Right renal pelvis (tissue), 4 donors: Measurements from ENCODE around the gene NDE1. TPM values are rescaled to one million over a fixed set of nuclear protein-coding genes. Genes with fewer than 3 reads are reported as not detected.
"Not testable (repeated sequence)": the region's sequence is repeated elsewhere in the genome, so short reads cannot be mapped to it uniquely, and the experiment has no call there.

Experiments used
- DNase-seq, 4 donors: peaks; one replicate each; pipeline ENCODE4 v3.0.0-alpha.2; 2013; ENCODE audit warnings: low read depth in 4 of 4, low spot score in 3 of 4, missing footprints in 1 of 4
- polyA plus RNA-seq, 4 donors: library from polyadenylated mRNA; unstranded; fragments of 120-200 nt; gene quantifications; one replicate each; pipeline ENCODE4 v1.2.1, GENCODE V29; 2013; ENCODE audit not compliant: insufficient read length in 4 of 4

Gene NDE1
- polyA plus RNA-seq, 4 donors = 38.8 to 43.4 (median 40.5) TPM

DNA sequence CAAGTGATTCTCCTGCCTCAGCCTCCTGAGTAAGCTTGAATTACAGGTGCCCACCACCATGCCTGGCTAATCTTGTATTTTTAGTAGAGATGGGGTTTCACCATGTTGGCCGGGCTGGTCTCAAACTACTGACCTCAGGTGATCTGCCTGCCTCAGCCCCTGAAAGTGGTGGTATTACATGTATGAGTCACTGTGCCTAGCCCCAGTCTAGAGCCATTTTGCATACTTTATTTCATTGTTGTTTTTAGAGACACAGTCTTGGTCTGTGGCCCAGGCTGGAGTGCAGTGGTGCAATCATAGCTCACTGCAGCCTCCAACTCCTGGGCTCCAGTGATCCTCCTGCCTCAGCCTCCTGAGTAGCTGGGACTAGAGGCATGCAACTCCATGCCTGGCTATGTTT, 42.5 kb downstream of the NDE1 start:
- DNase-seq = not testable (repeated sequence)

DNA sequence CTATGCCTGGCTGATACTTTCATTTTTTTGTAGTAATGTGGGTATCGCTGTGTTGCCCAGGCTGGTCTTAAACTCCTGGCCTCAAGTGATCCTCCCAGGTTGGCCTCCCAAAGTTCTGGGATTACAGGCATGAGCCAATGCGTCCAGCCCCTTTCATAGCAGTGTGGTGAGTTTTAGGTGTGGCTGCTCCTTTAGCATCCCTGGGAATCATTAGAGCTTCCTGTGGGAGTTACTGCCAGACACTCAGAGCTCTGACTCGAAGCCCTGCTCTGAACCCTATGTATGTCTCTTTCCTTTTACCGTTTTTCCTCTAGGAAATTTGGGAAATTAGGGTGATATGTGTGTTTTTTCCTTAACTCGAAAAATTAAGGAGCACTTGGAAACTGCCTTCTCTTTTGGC, 44.5 kb downstream of the NDE1 start:
- DNase-seq = no peak

DNA sequence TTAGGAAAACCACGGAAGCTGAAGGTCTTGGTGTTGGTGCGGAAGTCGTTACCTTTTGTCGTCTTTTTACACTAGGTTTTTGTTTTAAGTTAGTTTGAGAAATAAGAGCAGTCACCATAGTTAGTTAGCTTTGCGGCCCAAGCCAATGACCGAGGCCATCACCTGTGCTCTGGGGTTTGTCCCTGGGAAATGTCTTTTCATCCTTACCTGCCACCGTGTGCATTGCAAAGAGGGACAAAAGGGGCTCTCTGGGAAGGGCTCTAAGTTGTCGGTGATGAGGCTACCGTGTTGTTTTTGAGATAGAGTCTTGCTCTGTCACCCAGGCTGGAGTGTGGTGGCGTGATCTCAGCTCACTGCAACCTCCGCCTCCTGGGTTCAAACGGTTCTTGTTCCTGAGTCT, 49.8 kb downstream of the NDE1 start:
- DNase-seq = no peak

DNA sequence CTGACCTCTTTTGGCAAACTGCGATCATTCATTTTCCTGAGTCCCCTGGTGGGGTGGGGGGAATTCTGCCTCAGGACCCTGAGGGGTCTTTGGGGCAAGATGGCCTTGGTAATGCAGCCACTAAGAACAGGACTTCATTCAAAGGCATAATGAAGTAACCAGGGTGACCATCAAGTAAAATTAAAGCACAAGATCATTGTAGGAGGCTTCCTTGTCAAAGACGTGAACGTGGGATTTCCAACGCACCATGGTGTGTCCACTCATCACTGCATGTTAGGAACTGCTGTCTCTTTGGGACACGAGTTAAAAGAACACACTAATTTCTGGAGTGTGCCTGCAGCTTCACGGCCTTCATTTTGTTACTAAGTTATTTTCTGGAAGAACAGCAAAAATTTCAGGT, 51.3 kb downstream of the NDE1 start:
- no peak for DNase-seq

DNA sequence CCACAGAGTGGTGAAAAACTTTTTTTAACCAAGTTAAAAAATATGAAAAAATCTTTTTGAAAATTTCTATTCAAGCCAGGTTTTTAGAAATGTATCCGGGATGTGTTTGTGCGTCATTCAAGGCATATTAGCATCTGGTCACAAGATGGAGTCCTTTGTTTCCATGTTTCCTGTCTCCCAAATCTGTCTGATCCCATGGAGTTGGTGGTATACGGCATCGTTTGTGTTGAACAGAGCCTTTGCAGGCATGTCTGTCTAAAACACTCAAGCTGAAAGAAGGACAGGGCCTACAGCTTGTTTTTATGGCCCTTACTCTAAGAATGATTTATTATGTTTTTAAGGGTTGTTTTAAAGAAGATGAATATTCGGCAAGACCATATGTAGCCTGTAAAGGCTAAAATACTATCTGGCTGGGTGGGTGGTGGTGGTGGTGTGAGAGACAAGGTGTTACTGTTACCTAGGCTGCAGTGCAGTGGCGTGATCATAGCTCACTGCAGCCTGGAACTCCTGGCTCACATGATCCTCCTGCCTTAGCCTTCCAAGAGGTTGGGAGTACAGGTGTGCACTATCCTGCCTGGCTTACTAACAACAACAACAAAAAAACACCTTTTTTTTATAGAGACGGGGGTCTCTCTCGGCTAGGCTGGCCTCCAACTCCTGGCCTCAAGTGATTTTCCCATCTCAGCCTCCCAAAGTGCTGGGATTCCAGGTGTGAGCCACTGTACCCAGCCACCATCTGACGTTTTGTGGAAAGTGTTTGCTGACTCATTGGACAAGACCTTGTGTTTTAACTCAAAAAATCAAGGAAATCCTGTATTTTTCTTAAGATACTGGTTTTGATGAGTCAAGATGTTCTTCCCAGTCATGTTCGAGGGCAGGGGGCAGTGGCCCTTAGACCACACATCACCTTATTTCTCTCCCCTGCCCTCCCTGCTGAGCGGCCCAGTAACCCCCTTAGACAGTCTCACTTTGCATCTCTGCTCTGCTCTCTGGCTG, 52.2 kb downstream of the NDE1 start:
- no peak for DNase-seq

DNA sequence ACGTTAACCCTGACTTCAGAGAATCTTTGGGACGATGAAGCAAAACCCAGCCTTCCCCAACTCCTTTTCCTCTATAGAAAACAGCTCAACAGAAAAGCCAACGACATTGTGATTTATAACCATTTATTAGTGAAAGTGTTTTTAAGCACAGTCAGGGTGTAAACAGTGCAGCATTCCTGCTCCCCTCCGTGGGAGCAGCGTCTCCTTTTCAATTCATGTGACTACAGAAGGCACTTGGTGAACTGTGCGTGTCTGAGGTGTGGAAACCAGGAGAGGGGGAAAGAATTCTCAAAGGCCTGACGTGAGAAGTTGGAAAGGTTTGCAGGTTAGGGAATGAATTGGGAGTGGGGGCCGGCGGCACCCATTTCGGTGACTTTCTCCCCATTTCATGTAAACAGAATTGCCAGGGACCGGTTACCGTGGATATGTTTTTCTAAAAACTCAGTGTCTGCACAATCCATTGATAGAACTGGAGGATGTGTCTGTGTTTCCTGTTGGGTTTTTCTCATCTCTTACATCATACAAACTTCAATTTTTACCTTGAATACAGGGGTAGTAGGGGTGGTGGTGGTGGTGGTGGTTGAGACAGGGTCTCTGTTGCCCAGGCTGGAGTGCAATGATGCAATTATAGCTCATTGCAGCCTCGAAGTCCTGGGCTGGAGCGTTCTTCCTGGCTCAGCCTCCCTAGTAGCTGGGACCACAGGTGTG, 53.1 kb downstream of the NDE1 start:
- no peak for DNase-seq

DNA sequence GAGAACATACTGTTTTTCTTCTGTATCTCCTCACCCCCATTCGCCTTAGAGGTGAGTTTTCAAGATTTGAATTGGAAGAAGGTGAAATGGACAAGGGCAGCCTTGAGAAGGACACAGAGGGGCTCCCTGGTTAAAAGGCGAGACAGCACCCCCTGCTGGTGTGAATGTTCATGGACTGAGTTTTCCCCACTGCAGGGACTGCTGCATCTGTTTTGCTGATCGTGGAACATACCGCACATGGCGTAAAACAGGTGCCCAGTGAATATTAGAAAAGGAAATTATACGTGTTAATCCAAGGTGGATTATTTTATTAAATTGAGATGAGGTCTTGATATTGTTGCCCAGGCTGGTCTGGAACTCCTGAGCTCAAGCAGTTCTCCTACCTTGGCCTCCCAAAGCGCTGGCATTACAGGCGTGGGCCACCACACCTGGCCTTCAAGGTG, 54.5 kb downstream of the NDE1 start:
- peak; percentile 37 to 56 (median 48) for DNase-seq

DNA sequence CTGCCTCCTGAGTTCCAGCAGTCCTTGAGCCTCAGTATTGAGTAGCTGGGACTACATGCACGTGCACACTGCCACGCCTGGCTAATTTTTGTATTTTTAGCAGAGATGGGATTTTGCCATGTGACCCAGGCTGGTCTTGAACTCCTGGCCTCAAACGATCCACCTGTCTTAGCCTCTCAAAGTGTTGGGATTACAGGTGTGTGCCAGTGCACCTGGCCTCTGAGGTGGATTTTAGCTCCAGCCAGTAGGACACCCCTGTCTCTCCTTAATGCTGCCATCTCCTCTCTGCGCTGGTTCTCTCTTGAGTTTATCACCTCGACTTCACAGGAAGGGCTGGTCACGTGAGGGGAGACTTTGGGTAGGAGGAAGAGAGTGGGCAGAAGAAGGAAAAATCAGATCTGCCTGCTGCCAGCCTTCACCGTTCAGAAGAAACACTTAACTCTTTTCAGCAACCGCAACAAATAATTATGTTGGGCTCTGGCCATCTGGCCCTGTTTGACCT, 55.1 kb downstream of the NDE1 start:
- no peak for DNase-seq

DNA sequence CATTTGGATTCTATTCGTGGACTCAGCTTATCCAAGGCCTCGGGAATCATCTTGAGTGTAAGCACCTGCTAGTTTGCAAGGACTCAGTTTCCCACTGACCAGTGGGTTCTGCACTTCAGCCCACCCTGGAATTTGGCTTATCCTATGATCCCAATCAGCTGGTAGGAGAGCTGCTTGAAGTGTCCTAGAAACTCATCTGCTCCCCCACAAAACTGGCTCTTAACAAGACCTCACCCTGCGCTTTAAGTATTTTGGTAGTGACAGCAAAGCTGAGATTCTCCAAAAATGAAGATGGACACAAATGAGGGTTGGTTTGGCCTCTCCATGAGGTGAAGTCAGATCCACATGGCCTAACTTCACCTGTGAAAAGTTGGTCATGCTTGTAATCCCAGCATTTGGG, 57.3 kb downstream of the NDE1 start:
- DNase-seq = no peak

DNA sequence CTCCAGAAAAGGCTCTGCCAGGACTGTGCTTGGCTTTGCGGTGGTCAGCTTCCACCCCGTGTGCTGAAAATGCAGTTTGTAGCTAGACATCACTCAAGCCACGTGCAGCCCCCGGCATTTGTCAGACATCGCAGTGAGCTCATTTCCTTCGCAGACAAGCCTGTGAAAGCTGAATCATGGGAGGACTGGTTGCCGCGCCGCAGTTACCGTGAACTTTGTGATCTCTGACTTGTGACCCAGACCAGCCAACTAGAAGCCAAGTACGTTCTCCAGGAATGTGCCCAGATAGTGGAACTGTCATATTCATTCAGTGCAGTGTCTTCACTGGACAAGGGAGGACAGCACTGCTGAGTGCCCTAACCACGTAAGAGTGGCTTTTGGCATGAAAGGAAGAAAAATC, 58.1 kb downstream of the NDE1 start:
- no peak for DNase-seq

DNA sequence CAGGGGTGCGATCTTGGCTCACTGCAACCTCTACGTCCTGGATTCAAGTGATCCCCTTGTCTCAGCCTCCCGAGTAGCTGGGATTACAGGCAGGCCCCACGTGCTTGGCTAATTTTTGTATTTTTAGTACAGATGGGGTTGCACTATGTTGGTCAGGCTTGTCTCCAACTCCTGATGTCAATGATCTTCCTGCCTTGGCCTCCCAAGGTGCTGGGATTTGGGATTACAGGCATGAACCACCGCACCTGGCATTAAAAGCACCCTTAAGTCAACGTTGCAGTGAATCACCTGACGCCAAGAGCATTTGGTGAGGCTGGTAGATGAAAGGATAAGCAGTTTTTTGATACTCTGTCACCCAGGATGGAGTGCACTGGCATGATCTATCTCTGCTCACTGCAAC, 59.0 kb downstream of the NDE1 start:
- no peak for DNase-seq

DNA sequence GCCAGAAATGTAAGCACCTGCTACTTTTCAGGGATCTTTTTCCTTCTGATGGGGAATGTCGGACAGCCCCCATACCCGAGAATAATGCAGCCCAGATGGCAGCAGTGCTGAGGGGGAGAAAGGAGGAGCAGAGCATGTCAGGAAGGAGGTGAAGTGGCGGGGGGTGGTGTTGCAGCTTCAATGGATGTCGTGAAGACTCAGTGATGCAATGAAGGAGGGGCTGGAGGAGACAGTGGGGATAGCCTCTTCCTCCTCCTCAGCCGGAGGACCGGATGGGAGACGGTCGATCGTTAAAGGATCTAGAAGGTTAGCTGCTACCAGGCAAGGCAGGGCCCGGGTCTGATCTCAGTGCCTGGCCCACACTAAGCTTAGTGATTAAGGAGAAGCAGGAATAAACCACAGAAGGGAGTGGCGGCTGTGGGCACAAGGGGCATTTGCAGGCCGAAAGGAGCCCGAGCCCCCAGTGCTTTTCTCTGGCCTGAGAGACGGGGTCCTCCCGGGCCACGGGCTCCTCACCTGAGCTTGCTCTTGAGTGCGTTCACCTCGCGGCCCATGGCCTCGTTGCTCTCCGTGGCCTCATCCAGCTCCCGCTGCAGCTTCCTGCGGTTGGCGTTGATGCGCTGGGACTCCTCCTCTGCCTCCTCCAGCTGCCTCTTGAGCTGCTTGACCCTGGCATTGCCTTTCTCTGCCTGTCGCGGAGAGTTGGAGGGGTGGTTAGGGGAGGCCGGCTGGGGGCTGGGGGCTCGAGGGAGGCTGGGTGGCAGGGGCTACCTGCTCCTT, 64.5 kb downstream of the NDE1 start:
- DNase-seq = no peak

DNA sequence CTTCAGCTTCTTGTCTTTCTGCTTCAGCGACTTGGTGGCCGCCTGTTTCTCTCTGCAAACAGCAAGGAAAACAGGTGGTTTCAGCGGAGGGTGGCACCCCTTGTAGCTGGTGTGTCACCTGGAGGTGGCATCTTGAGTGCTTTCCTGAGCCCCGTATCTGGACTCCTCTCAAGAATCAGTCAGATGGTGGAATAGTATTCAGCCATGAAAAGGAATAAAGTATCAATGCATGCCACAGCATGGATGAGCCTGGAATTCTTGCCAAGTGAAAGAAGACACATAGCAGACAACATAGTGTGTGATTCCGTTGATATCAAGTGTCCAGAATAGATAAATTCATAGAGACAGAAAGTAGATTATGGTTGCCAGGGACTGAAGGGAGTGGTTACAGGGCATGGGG, 65.2 kb downstream of the NDE1 start:
- no peak for DNase-seq

DNA sequence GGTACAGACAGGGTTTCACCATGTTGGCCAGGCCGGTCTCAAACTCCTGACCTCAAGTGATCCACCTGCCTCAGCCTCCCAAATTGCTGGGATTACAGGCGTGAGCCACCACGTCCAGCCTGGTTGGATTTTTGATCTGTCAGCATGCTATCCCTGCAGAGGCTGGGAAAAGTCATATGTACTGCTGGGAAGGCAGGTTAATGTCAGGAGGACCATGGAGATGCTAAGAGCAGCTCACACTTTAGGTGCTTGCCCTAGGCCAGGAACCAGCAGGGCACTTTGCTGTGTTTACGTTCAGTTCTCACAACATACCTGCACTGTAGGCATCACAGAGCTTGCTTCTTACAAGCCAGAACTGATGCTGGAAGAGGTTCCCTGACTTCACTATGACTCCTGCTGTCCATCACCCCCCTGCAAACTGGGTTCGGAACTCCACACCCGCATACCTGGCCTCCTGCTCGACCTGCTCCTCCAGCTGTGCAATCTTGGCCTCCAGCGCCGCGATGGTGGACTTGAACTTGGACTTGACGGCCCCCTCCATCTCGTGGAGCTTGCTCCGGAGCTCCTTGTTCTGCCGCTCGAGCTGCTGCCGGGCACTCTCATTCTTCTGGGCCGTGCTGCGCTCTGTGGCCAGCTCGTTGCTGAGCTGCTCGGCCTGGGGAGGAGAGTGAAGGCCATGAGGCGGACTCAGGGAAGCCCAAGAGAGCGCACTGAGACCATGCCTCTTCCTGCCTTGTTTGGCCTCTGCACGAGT, 66.8 kb downstream of the NDE1 start:
- DNase-seq = no peak

DNA sequence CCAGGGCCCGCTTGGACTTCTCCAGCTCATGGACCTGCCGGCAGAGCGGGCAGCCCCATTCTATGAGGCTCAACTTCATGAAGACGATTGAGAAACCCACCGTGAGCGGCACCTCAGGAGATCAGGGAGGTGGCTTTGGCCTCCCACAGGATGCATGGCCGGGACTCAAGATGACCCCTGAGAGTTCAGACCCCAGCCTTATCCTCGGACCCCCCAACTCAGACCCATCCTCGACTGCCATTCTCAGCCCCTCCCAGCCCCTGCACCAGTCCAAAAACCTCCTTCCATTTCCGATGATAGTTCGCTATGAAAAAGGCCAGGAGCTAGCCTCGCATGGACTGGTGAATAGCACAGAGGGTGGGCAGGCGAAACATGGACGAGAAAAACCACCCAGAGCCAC, 71.0 kb downstream of the NDE1 start:
- no peak for DNase-seq

DNA sequence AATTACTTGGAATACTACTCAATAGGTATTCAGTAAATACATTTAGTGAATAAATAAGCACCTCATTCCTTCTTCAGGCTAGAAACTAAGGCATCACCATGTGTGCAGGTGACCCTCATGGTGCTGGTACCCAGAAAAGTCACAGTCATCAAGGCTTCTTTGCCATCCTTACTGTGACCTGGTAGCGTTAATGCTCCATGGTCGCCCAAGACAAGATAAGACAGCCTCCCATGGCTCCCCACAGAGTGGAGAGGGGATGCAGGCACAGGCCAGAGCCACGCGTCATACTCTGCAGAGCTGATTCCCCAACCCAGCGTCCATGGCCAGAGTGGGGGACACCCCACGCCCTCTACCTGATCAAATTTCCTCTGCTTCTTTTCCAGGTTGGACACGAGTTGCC, 73.8 kb downstream of the NDE1 start:
- no peak for DNase-seq

DNA sequence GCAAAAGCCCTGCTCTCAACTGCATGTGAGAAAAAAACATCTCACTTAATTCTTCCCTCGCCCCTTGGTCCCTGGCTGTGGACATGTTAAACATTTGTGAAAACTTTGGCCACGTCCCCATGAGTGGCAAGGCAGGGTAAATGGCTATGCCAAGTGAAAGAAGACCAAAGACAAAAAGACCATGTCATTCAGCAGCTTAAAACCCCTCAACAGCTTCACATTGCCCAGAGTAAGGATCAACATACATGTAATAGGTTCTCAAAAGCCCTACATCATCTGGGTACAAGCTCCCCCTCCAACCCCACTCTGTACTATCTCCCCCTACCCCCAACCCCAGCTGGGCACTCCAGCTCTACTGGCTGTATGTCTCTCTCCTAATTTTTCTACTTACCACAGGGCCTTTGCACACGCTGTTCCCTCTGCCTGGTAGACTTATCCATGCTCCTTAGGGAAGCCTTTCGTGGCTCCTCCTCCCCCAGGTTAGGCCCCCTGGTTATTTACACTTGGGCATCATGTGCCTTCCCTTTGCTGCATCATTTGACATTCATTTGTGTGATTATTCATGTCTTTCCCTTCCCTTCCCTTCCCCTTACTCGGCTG, 75.7 kb downstream of the NDE1 start:
- no peak for DNase-seq

DNA sequence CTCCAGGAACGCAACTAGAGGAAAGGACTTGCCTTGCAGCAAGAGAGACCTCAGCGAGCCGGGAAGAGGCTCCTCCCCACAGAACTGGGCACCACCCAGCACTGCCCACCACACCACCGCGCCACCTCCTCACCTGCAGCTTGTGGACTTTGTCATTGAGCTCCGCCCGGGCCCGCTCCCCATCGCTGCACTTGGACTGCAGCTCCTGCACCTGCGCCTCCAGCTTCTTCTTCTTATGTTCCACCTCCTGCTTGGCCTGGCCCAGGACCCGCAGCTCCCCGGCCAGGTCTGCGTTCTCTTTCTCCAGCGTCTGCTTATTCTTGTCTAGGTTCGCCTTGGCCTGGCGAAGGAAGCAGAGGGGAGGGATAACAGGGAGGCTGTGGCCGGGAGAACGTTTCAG, 76.7 kb downstream of the NDE1 start:
- no peak for DNase-seq

DNA sequence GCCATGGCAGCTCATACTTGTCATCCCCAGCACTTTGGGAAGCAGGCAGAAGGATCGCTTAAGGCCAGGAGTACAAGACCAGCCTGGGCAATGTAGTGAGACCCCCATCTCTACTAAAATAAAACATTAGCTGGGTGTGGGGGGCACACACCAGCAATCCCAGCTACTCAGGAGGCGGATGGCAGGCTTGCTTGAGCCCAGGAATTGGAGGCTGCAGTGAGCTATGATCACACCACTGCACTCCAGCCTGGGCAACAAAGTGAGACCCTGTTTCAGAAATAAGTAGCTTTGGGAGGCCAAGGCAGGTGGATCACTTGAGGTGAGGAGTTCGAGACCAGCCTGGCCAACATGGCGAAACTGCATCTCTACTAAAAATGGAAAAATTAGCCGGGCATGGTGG, 77.7 kb downstream of the NDE1 start:
- DNase-seq = not testable (repeated sequence)

DNA sequence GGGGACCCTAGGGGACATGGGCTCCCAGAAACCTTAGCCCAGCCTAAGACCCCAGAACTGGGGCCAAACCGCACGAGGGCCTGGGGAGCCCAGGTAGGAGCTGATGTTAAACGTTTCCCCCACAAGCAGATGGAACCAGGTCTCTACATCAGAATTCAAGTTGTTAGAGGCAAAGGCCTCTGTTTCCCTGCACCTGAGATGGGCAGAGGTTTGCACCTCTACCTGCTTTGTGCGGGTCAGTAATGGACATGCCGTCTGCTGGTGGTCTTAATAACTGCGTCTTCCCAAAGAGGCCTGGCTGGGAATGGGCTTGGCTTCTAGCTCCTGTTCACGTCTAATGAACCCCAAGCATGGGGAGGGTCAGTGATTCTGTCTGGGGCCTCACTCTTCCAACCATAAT, 79.1 kb downstream of the NDE1 start:
- DNase-seq = no peak
